Measurements from ENCODE around the gene TAF11L2. TPM values are rescaled to one million over a fixed set of nuclear protein-coding genes. Genes with fewer than 3 reads are reported as not detected.
"Not testable (repeated sequence)": the region's sequence is repeated elsewhere in the genome, so short reads cannot be mapped to it uniquely, and the experiment has no call there.

The TAF11L2 gene
- total RNA-seq, 4 donors from 2014 or later, result not detected

GRCh38 chr5:17482790-17483189 lies 15.2 kb upstream of the TAF11L2 start:
- H3K4me3 ChIP-seq, result no peak overlapping the region
- no peaks in the 10 kb centered on the region for H3K9me3 ChIP-seq
- H3K4me1 ChIP-seq, result no peaks in the 10 kb centered on the region
- TF ChIP-seq POLR2A (IDR thresholded peaks at IDR 0.05), result no peak
- TF ChIP-seq CTCF (IDR thresholded peaks at IDR 0.05), result no peak
- TF ChIP-seq EP300 (IDR thresholded peaks at IDR 0.05), result no peak
- H3K36me3 ChIP-seq, result no peaks in the 10 kb centered on the region
- no peaks in the 10 kb centered on the region for H3K27me3 ChIP-seq
- no peak for DNase-seq (ENCODE audit: low spot score in 2 of 2)
- WGBS, 2 donors, result 78% methylated on average over 2 of the region's 2 CpGs
- no peak overlapping the region for H3K27ac ChIP-seq

DNA sequence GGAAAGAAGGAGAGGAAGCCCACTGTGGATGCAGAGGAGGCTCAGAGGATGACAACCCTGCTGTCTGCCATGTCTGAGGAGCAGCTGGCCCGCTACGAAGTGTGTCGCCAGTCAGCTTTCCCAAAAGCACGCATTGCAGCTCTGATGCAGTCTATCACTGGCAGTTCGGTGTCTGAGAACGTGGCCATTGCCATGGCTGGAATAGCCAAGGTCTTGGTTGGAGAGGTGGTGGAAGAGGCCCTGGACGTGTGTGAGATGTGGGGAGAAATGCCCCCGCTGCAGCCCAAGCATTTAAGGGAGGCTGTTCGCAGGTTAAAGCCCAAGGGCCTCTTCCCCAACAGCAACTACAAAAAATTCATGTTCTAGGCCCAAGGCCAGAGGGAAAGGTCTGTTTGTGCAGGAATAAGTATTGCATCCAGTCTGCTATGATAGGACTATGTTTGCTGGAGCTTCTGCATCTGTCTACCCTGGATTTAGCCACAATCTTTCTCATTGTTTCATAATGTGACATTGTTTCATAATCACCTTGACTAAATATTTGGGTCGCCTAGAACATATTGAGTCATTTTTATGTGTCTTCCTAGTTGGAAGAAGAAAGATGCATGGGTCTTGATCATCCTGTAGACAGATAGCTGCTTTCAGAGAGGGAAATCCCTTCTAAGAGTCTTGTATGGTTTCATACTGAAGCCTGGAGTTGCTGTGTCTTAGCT lies 11.4 kb upstream of the TAF11L2 start:
- H3K9me3 ChIP-seq; H3K36me3 ChIP-seq; H3K4me1 ChIP-seq; H3K27ac ChIP-seq; DNase-seq (ENCODE audit: low spot score in 2 of 2); H3K4me3 ChIP-seq; H3K27me3 ChIP-seq: not testable (repeated sequence)
- WGBS, 2 donors, result 90% methylated on average over 10 of the region's 10 CpGs

- 90 to 94% methylated on average over 1 of the region's 1 CpG for WGBS, 2 donors
- Histone ChIP-seq H3K27ac (no peak overlapping the region), H3K9me3 (no peaks in the 10 kb centered on the region), H3K36me3 (no peaks in the 10 kb centered on the region), H3K4me3 (no peak overlapping the region), H3K4me1 (no peaks in the 10 kb centered on the region), H3K27me3 (no peaks in the 10 kb centered on the region)
- no peak for DNase-seq (ENCODE audit: low spot score in 2 of 2)
- no peak for TF ChIP-seq POLR2A (IDR thresholded peaks at IDR 0.05)
- no peak for TF ChIP-seq CTCF (IDR thresholded peaks at IDR 0.05)
- TF ChIP-seq EP300 (IDR thresholded peaks at IDR 0.05), result no peak
Observed at GRCh38 chr5:17487174-17487512, 10.9 kb upstream of the TAF11L2 start.

DNA sequence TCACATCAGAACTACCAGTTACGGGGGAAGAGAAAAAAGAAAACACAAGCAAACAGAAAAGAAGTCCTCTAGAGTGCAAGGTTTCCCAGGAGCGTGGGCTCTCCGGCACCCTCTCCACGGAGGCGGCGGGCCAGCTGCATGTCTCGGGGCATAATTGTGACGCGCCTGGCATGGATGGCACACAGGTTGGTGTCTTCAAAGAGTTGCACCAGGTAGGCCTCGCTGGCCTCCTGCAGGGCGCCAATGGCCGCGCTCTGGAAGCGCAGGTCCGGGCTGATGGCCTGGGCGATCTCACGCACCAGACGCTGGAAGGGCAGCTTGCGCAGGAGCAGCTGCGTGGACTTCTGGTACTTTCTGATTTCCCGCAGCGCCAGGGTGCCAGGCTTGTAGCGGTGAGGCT lies 6.8 kb upstream of the TAF11L2 start:
- H3K27me3 ChIP-seq; H3K36me3 ChIP-seq; H3K9me3 ChIP-seq; H3K4me1 ChIP-seq; H3K4me3 ChIP-seq; DNase-seq (ENCODE audit: low spot score in 2 of 2); H3K27ac ChIP-seq: not testable (repeated sequence)
- WGBS, 2 donors, result 95 to 97% methylated on average over 16 to 19 of the region's 23 CpGs

DNA sequence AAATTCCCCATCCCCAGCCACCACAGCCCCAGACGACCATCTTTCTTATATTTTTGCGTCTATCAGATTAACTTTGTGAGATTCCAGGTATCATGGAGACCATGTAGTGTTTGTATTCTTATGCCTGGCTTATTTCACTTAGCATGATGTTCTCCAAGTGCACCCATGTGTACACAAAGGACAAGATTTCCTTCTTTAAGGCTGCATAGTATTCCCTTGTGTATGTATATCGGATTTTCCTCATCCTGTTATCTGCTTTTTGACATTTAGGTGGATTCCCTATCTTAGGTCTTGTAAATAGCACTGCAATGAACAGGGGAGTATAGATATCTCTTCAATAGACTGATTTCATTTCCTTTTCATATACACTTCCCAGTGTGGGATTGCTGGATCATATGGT lies 5.3 kb upstream of the TAF11L2 start:
- DNase-seq (ENCODE audit: low spot score in 2 of 2), result no peak
- Histone ChIP-seq H3K27ac (no peak overlapping the region), H3K27me3 (no peaks in the 10 kb centered on the region), H3K36me3 (no peaks in the 10 kb centered on the region), H3K4me3 (no peak overlapping the region), H3K4me1 (no peaks in the 10 kb centered on the region), H3K9me3 (peaks cover 0 to 4% (median 0%) of the 10 kb centered on the region in 4 donors)
- WGBS, 2 donors, result 86 to 88% methylated on average over 3 of the region's 3 CpGs
- TF ChIP-seq EP300 (IDR thresholded peaks at IDR 0.05), result no peak
- TF ChIP-seq CTCF (IDR thresholded peaks at IDR 0.05), result no peak
- TF ChIP-seq POLR2A (IDR thresholded peaks at IDR 0.05), result no peak

- Histone ChIP-seq H3K36me3 (no peaks in the 10 kb centered on the region), H3K4me1 (no peaks in the 10 kb centered on the region), H3K27me3 (no peaks in the 10 kb centered on the region), H3K27ac (no peak overlapping the region), H3K4me3 (no peak overlapping the region), H3K9me3 (peaks cover 0 to 4% (median 0%) of the 10 kb centered on the region in 4 donors)
- 62 to 72% methylated on average over 4 of the region's 4 CpGs for WGBS, 2 donors
- no peak for DNase-seq (ENCODE audit: low spot score in 2 of 2)
- TF ChIP-seq EP300 (IDR thresholded peaks at IDR 0.05) (no peak), CTCF (IDR thresholded peaks at IDR 0.05) (no peak), POLR2A (IDR thresholded peaks at IDR 0.05) (no peak)
Observed at GRCh38 chr5:17497446-17497845, 585 bp upstream of the TAF11L2 start.
